HepG2 (cell line): ENCODE results near the gene SERPINF2.
A peak's percentile ranks its signal among the peaks of the same experiment; 100 is the strongest.

Source experiments
- ATF2 ChIP-seq: sonication (generic); formaldehyde crosslinking; IDR thresholded peaks from 2 replicates; pipeline ENCODE4 v1.4.0; 2020; ENCODE audit warnings: missing genetic modification reagents
- CCAR2 ChIP-seq: fragments of 200-400 bp; formaldehyde crosslinking; optimal IDR thresholded peaks from 2 replicates; pipeline ENCODE3; 2018; ENCODE audit warnings: low read depth, mild to moderate bottlenecking, low read length, moderate library complexity
- JUNB ChIP-seq: sonication (generic); formaldehyde crosslinking; IDR thresholded peaks from 2 replicates; pipeline ENCODE4 v1.8.0; 2022; ENCODE audit warnings: missing genetic modification reagents, mild to moderate bottlenecking, borderline replicate concordance
- MED1 ChIP-seq: sonication (generic); formaldehyde crosslinking; IDR thresholded peaks from 2 replicates; pipeline ENCODE4 v1.4.0; 2020; ENCODE audit warnings: missing genetic modification reagents
- NR2C2 ChIP-seq: sonication (generic); formaldehyde crosslinking; IDR thresholded peaks from 2 replicates; pipeline ENCODE4 v1.4.0; 2020; ENCODE audit warnings: missing genetic modification reagents, mild to moderate bottlenecking, moderate library complexity, borderline replicate concordance
- PAWR ChIP-seq: sonication (generic); formaldehyde crosslinking; IDR thresholded peaks from 2 replicates; pipeline ENCODE4 v1.4.0; 2020; ENCODE audit warnings: missing genetic modification reagents, mild to moderate bottlenecking, borderline replicate concordance
- POLR2AphosphoS2 ChIP-seq: IDR thresholded peaks from 2 replicates; pipeline ENCODE4 v1.6.1; 2011; ENCODE audit warnings: low read depth, low read length, improper control_type of control experiment
- POLR2G ChIP-seq: fragments of 200-400 bp; formaldehyde crosslinking; IDR thresholded peaks from 2 replicates; pipeline ENCODE4 v1.6.1; 2018; ENCODE audit warnings: mild to moderate bottlenecking, low read depth, low read length, moderate library complexity
- SP1 ChIP-seq, 2 experiments: fragments of 450-650 bp in 1 of 2; sonication (generic) in 1 of 2; formaldehyde crosslinking in 1 of 2; IDR thresholded peaks; 2 replicates each; pipeline versions ENCODE4 v1.4.0 to v1.6.1; 2016 to 2020; ENCODE audit warnings: missing genetic modification reagents in 1 of 2
- ZNF367 ChIP-seq: sonication (generic); formaldehyde crosslinking; IDR thresholded peaks from 2 replicates; pipeline ENCODE4 v1.4.0; 2020; ENCODE audit warnings: missing genetic modification reagents, borderline replicate concordance
- ZNF724P ChIP-seq: sonication (generic); formaldehyde crosslinking; IDR thresholded peaks from 2 replicates; pipeline ENCODE4 v1.8.0; 2022; ENCODE audit warnings: missing genetic modification reagents, borderline replicate concordance
- ZNF749 ChIP-seq: sonication (generic); formaldehyde crosslinking; IDR thresholded peaks from 2 replicates; pipeline ENCODE4 v1.8.0; 2022; ENCODE audit warnings: mild to moderate bottlenecking, missing genetic modification reagents, moderate library complexity, borderline replicate concordance

DNA sequence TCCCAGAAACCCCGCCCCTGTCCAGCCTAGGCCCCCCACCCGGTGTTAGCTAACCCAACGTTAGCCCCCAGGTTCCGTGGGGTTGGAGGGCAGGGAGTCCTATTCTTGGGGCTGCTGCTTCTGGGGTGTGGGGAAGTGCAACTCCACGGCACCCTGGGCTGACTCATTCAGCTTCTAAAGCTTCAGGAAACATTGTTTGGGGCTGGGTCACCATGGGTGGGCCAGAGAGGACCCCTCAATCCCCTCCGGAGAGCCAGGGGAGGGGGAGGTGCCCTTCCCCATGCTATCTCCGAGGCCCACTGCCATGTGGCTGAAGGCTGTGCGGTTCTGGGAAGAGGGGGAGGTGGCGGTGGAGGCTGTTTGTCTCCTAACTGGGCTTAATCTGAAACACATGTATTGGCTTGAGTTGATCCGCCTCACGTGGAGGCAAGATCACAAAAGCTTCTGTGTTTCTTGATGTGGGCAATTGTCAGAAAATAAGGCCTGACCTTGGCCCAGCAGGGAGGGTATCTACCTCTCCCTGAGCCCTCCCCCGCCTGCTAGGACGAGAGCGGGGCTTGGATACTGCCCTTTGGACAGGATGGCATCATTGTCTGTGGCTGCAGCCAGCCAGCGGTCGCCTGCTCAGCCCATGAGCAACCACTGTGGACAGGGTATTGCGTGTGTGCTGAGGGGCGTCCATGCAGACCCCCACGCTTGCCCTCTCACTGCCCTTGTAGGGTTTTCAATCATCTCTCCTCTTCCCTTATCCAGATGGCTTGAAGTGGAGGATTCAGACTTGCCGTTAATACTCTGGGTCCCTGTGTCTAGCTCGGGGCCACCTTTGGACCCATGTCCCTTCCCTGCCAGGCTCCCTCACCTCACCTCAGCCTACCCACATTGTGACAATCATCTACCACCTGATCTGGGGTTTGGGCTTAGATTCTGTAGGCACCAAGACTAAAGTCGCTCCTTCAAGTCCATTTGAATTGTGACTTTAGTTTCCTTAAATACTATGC is 20.5 kb downstream of the SERPINF2 start:
- no peak for TF ChIP-seq POLR2AphosphoS2
- no peak for TF ChIP-seq CCAR2
- TF ChIP-seq MED1 (CRISPR knock-in tag), result peak; percentile 94
- TF ChIP-seq SP1 (IDR thresholded peaks at IDR 0.05), result no peak
- peak; percentile 67 for TF ChIP-seq SP1 (CRISPR knock-in tag; IDR thresholded peaks at IDR 0.05)
- TF ChIP-seq JUNB, result no peak
- no peak for TF ChIP-seq PAWR (CRISPR knock-in tag)
- peak; percentile 97 for TF ChIP-seq ATF2 (CRISPR knock-in tag)
- TF ChIP-seq NR2C2, result peak; percentile 65; the same call in 1 of the 2 replicates
- no peak for TF ChIP-seq ZNF724P (CRISPR knock-in tag)
- peak; percentile 95 for TF ChIP-seq POLR2G
- TF ChIP-seq ZNF749, result no peak; the same call in 1 of the 2 replicates
- no peak for TF ChIP-seq ZNF367 (CRISPR knock-in tag)
